Progenitor cell of endocrine pancreas (in vitro differentiated cells): ENCODE measurements around the gene CUL2. TPM values are rescaled to one million over a fixed set of nuclear protein-coding genes. Genes with fewer than 3 reads are reported as not detected.
A peak's percentile ranks its signal among the peaks of the same experiment; 100 is the strongest.
"Not testable (repeated sequence)": the region's sequence is repeated elsewhere in the genome, so short reads cannot be mapped to it uniquely, and the experiment has no call there.

Source experiments
- DNase-seq: peaks from one replicate; pipeline ENCODE4 v3.0.0; 2021; ENCODE audit warnings: low spot score; ENCODE audit not compliant: unreplicated experiment
- H3K27ac Mint-ChIP-seq: 2 replicates; pipeline ENCODE4 v1.8.0; 2021; ENCODE audit warnings: mild to moderate bottlenecking, moderate library complexity, mixed read lengths
- H3K27me3 Mint-ChIP-seq: 2 replicates; pipeline ENCODE4 v1.8.0; 2021; ENCODE audit warnings: mixed read lengths
- H3K36me3 Mint-ChIP-seq: 2 replicates; pipeline ENCODE4 v1.8.0; 2022; ENCODE audit warnings: mixed read lengths; ENCODE audit not compliant: insufficient read depth
- H3K4me1 Mint-ChIP-seq: 2 replicates; pipeline ENCODE4 v1.8.0; 2021; ENCODE audit warnings: low read depth, mixed read lengths
- H3K4me3 Mint-ChIP-seq: 2 replicates; pipeline ENCODE4 v1.8.0; 2021; ENCODE audit warnings: low read depth, mild to moderate bottlenecking, moderate library complexity, mixed read lengths
- H3K9me3 Mint-ChIP-seq: 2 replicates; pipeline ENCODE4 v1.8.0; 2021; ENCODE audit warnings: low read depth, mixed read lengths
- CTCF ChIP-seq: fragments of 200-600 bp; sonication (generic); IDR thresholded peaks from one replicate; pipeline ENCODE4 v1.5.0; 2021; ENCODE audit warnings: antibody characterized with exemption, mild to moderate bottlenecking; ENCODE audit not compliant: unreplicated experiment
- total RNA-seq: library from RNA; stranded (reverse); gene quantifications from 2 replicates; pipeline ENCODE4 v1.2.1, GENCODE V29; 2021

Gene CUL2
- total RNA-seq, 1 donor from 2014 or later: 36.2 TPM

GRCh38 chr10:34974364-34975065 lies 115.6 kb downstream of the CUL2 start:
- H3K9me3 Mint-ChIP-seq, H3K4me3 Mint-ChIP-seq, DNase-seq, H3K27me3 Mint-ChIP-seq, H3K36me3 Mint-ChIP-seq: not testable (repeated sequence)
- peak; percentile 8 for TF ChIP-seq CTCF
- H3K4me1 Mint-ChIP-seq: peaks cover 24% of the 10 kb centered on the region
- H3K27ac Mint-ChIP-seq: peak overlapping the region; percentile 88

- Mint-ChIP-seq H3K4me1 (peaks cover 24% of the 10 kb centered on the region), H3K27ac (peak overlapping the region; percentile 88)
- H3K9me3 Mint-ChIP-seq, H3K36me3 Mint-ChIP-seq, H3K27me3 Mint-ChIP-seq, DNase-seq, H3K4me3 Mint-ChIP-seq: not testable (repeated sequence)
These were observed 116.4 kb downstream of the CUL2 start for GRCh38 chr10:34973757-34974156.

- not testable (repeated sequence) for DNase-seq, H3K9me3 Mint-ChIP-seq, H3K27ac Mint-ChIP-seq, H3K36me3 Mint-ChIP-seq, H3K27me3 Mint-ChIP-seq, H3K4me3 Mint-ChIP-seq
- peaks cover 24% of the 10 kb centered on the region for H3K4me1 Mint-ChIP-seq
These were observed 117.0 kb downstream of the CUL2 start for GRCh38 chr10:34973121-34973520.

- H3K27me3 Mint-ChIP-seq, H3K9me3 Mint-ChIP-seq, H3K27ac Mint-ChIP-seq, DNase-seq, H3K36me3 Mint-ChIP-seq, H3K4me3 Mint-ChIP-seq: not testable (repeated sequence)
- H3K4me1 Mint-ChIP-seq: peaks cover 24% of the 10 kb centered on the region
These were observed 117.5 kb downstream of the CUL2 start for GRCh38 chr10:34972591-34972990.

GRCh38 chr10:34971606-34972334 lies 118.4 kb downstream of the CUL2 start:
- H3K27me3 Mint-ChIP-seq, H3K27ac Mint-ChIP-seq, DNase-seq, H3K36me3 Mint-ChIP-seq, H3K9me3 Mint-ChIP-seq, H3K4me3 Mint-ChIP-seq: not testable (repeated sequence)
- peaks cover 24% of the 10 kb centered on the region for H3K4me1 Mint-ChIP-seq

- Mint-ChIP-seq H3K4me3 (no peak overlapping the region), H3K27ac (no peak overlapping the region), H3K4me1 (peaks cover 24% of the 10 kb centered on the region), H3K27me3 (no peaks in the 10 kb centered on the region), H3K9me3 (no peaks in the 10 kb centered on the region), H3K36me3 (no peaks in the 10 kb centered on the region)
- no peak for DNase-seq
- no peak for TF ChIP-seq CTCF
These were observed 121.0 kb downstream of the CUL2 start for GRCh38 chr10:34969171-34969570.

- no peak overlapping the region for H3K4me3 Mint-ChIP-seq
- no peaks in the 10 kb centered on the region for H3K9me3 Mint-ChIP-seq
- H3K27ac Mint-ChIP-seq: no peak overlapping the region
- no peaks in the 10 kb centered on the region for H3K36me3 Mint-ChIP-seq
- no peak for TF ChIP-seq CTCF
- peaks cover 11% of the 10 kb centered on the region for H3K4me1 Mint-ChIP-seq
- no peaks in the 10 kb centered on the region for H3K27me3 Mint-ChIP-seq
- DNase-seq: no peak
These were observed 122.7 kb downstream of the CUL2 start for GRCh38 chr10:34967335-34967880.
